H1 (cell line): Measurements from ENCODE around the gene RABEPK. TPM values are rescaled to one million over a fixed set of nuclear protein-coding genes. Genes with fewer than 3 reads are reported as not detected.

Source experiments
- CTCF ChIA-PET: fragments of 300-600 bp; sonication (Branson Sonifier 250); formaldehyde crosslinking; loops from one replicate; lab custom pipeline; 2021; ENCODE audit not compliant: partially characterized antibody; lab: Charles Lee
- POLR2A ChIA-PET: fragments of 300-600 bp; sonication (Branson Sonifier 250); formaldehyde crosslinking; loops from one replicate; lab custom pipeline; 2021; ENCODE audit warnings: inconsistent platforms; ENCODE audit not compliant: partially characterized antibody; lab: Charles Lee
- DNase-seq, 2 experiments: peaks; one replicate each; pipeline versions ENCODE4 v3.0.0 to v3.0.0-alpha.2; 2010 to 2022; ENCODE audit warnings: low spot score in 2 of 2, low read depth in 1 of 2, mixed read lengths in 1 of 2
- FAIRE-seq: peaks from 2 replicates; lab custom pipeline; 2011; peaks lifted over from hg19 to GRCh38; lab: Jason Lieb, UNC
- H2AFZ ChIP-seq: 2 replicates; pipeline ENCODE4 v1.8.1; 2012; ENCODE audit warnings: low read length, inconsistent platforms
- H2AK5ac ChIP-seq: 2 replicates; pipeline ENCODE4 v1.6.1; 2013; ENCODE audit warnings: low read depth, low read length
- H2BK120ac ChIP-seq: replicated peaks from 2 replicates; pipeline ENCODE3; 2013; ENCODE audit warnings: low read depth, low read length, inconsistent platforms
- H2BK12ac ChIP-seq: 2 replicates; pipeline ENCODE4 v1.6.1; 2013; ENCODE audit warnings: low read depth, low read length
- H2BK15ac ChIP-seq: 2 replicates; pipeline ENCODE4 v1.6.1; 2013; ENCODE audit warnings: low read length
- H2BK20ac ChIP-seq: 2 replicates; pipeline ENCODE4 v1.6.1; 2013; ENCODE audit warnings: low read length
- H2BK5ac ChIP-seq: 2 replicates; pipeline ENCODE4 v1.6.1; 2013; ENCODE audit warnings: low read depth, low read length
- H3K14ac ChIP-seq: 2 replicates; pipeline ENCODE4 v1.6.1; 2013; ENCODE audit warnings: inconsistent platforms; ENCODE audit not compliant: insufficient read length
- H3K18ac ChIP-seq: 2 replicates; pipeline ENCODE4 v1.6.1; 2013; ENCODE audit warnings: low read length; ENCODE audit errors: extremely low read depth
- H3K23ac ChIP-seq: 2 replicates; pipeline ENCODE4 v1.6.1; 2013; ENCODE audit warnings: inconsistent platforms; ENCODE audit not compliant: insufficient read length
- H3K23me2 ChIP-seq: 2 replicates; pipeline ENCODE4 v1.6.1; 2013; ENCODE audit warnings: low read depth, low read length
- H3K27ac ChIP-seq: 2 replicates; pipeline ENCODE4 v1.6.1; 2011; ENCODE audit warnings: low read depth, low read length, inconsistent platforms
- H3K27me3 ChIP-seq, 4 experiments: replicated peaks in 1 of 4; 1 replicate in 1 of 4; 2 replicates in 3 of 4; pipeline versions ENCODE4 v1.6.1 to v1.8.1; 2011 to 2013; ENCODE audit warnings: low read length in 3 of 4, mild to moderate bottlenecking in 3 of 4, inconsistent platforms in 2 of 4, mixed read lengths in 2 of 4, moderate library complexity in 1 of 4; ENCODE audit not compliant: control insufficient read depth in 3 of 4, insufficient read depth in 3 of 4; ENCODE audit errors: extremely low read depth in 1 of 4
- H3K36me3 ChIP-seq, 4 experiments: 2 replicates each; pipeline versions ENCODE4 v1.6.1 to v1.8.1; 2011 to 2013; ENCODE audit warnings: mild to moderate bottlenecking in 4 of 4, low read length in 3 of 4, moderate library complexity in 2 of 4, control low read depth in 1 of 4, inconsistent platforms in 1 of 4; ENCODE audit not compliant: insufficient read depth in 4 of 4, control insufficient read depth in 2 of 4
- H3K4ac ChIP-seq: replicated peaks from 2 replicates; pipeline ENCODE3; 2013; ENCODE audit warnings: low read length, low read depth, mixed read lengths, inconsistent platforms; ENCODE audit not compliant: insufficient read length
- H3K4me1 ChIP-seq, 4 experiments: replicated peaks in 1 of 4; 1 replicate in 1 of 4; 2 replicates in 3 of 4; pipeline versions ENCODE4 v1.6.1 to v1.8.1; 2011 to 2013; ENCODE audit warnings: low read length in 3 of 4, inconsistent platforms in 2 of 4, mixed read lengths in 1 of 4; ENCODE audit not compliant: insufficient read depth in 4 of 4, control insufficient read depth in 3 of 4
- H3K4me2 ChIP-seq, 2 experiments: 2 replicates each; pipeline versions ENCODE4 v1.6.1 to v1.8.1; 2011 to 2013; ENCODE audit warnings: low read depth in 2 of 2, low read length in 2 of 2, control low read depth in 1 of 2, inconsistent platforms in 1 of 2, mild to moderate bottlenecking in 1 of 2; ENCODE audit not compliant: insufficient read depth in 1 of 2
- H3K4me3 ChIP-seq, 4 experiments: fragments of 200-600, 300-600 bp in 1 of 4; sonication (generic), shearing (Covaris generic), sonication (Bioruptor Twin) in 1 of 4; 2 replicates each; pipeline versions ENCODE4 v1.5.1 to v1.8.1; 2011 to 2016; ENCODE audit warnings: low read length in 4 of 4, low read depth in 3 of 4, control low read depth in 2 of 4, inconsistent platforms in 2 of 4, mild to moderate bottlenecking in 2 of 4, mixed read lengths in 1 of 4, moderate library complexity in 1 of 4; ENCODE audit not compliant: insufficient read depth in 2 of 4; ENCODE audit errors: extremely low read depth in 1 of 4
- H3K56ac ChIP-seq: replicated peaks from 2 replicates; pipeline ENCODE3; 2013; ENCODE audit warnings: low read depth, mild to moderate bottlenecking, mixed read lengths, low read length, inconsistent platforms; ENCODE audit not compliant: insufficient read length
- H3K79me1 ChIP-seq: 2 replicates; pipeline ENCODE4 v1.6.1; 2013; ENCODE audit warnings: low read depth, low read length, control low read depth
- H3K79me2 ChIP-seq, 2 experiments: 2 replicates each; pipeline versions ENCODE4 v1.6.1 to v1.8.1; 2012 to 2013; ENCODE audit warnings: low read length in 2 of 2, mild to moderate bottlenecking in 2 of 2, inconsistent platforms in 1 of 2; ENCODE audit not compliant: insufficient read depth in 2 of 2, control insufficient read depth in 1 of 2
- H3K9ac ChIP-seq, 4 experiments: replicated peaks in 1 of 4; 1 replicate in 1 of 4; 2 replicates in 3 of 4; pipeline versions ENCODE4 v1.6.1 to v1.8.1; 2011 to 2013; ENCODE audit warnings: low read depth in 3 of 4, low read length in 3 of 4, control low read depth in 2 of 4, mild to moderate bottlenecking in 2 of 4, moderate library complexity in 2 of 4, inconsistent platforms in 1 of 4; ENCODE audit errors: extremely low read depth in 1 of 4
- H3K9me3 ChIP-seq, 2 experiments: 2 replicates each; pipeline versions ENCODE4 v1.6.1 to v1.8.1; 2012 to 2013; ENCODE audit warnings: mild to moderate bottlenecking in 2 of 2, moderate library complexity in 2 of 2, control low read depth in 1 of 2, inconsistent platforms in 1 of 2, low read depth in 1 of 2, low read length in 1 of 2, mixed read lengths in 1 of 2; ENCODE audit not compliant: insufficient read depth in 2 of 2
- H4K20me1 ChIP-seq, 2 experiments: replicated peaks in 1 of 2; 2 replicates each; pipeline versions ENCODE3 to v1.8.1; 2011 to 2013; ENCODE audit warnings: inconsistent platforms in 2 of 2, low read length in 2 of 2, mild to moderate bottlenecking in 1 of 2; ENCODE audit not compliant: insufficient read depth in 2 of 2, control insufficient read depth in 1 of 2
- H4K5ac ChIP-seq: 2 replicates; pipeline ENCODE4 v1.6.1; 2013; ENCODE audit warnings: low read length, low read depth, mixed read lengths, inconsistent platforms; ENCODE audit not compliant: insufficient read length
- H4K8ac ChIP-seq: 2 replicates; pipeline ENCODE4 v1.8.0; 2013; ENCODE audit warnings: mild to moderate bottlenecking, moderate library complexity, low read length, inconsistent platforms; ENCODE audit not compliant: insufficient read depth; ENCODE audit errors: extremely low read depth
- H4K91ac ChIP-seq: replicated peaks from 2 replicates; pipeline ENCODE3; 2013; ENCODE audit warnings: low read length, mixed read lengths, inconsistent platforms; ENCODE audit not compliant: insufficient read length
- CREB1 ChIP-seq: IDR thresholded peaks from 2 replicates; pipeline ENCODE4 v1.6.1; 2012; ENCODE audit warnings: inconsistent platforms
- KDM5A ChIP-seq: fragments of 200-600 bp; IDR thresholded peaks from 2 replicates; pipeline ENCODE4 v1.7.1; 2012; ENCODE audit warnings: mild to moderate bottlenecking, low read length, inconsistent platforms, mixed read lengths
- NRF1 ChIP-seq: IDR thresholded peaks from 2 replicates; pipeline ENCODE4 v1.6.1; 2011; ENCODE audit warnings: mild to moderate bottlenecking, low read depth, low read length, improper control_type of control experiment
- POLR2A ChIP-seq, 2 experiments: IDR thresholded peaks; 1 replicate in 1 of 2; 2 replicates in 1 of 2; pipeline ENCODE4 v1.6.1; 2011; ENCODE audit warnings: low read depth in 2 of 2, low read length in 2 of 2, mild to moderate bottlenecking in 2 of 2; ENCODE audit errors: control extremely low read depth in 1 of 2
- RBBP5 ChIP-seq: IDR thresholded peaks from 2 replicates; pipeline ENCODE4 v1.7.1; 2012; ENCODE audit warnings: low read depth, mild to moderate bottlenecking, inconsistent platforms, low read length, moderate library complexity, borderline replicate concordance
- SP1 ChIP-seq: IDR thresholded peaks from 2 replicates; pipeline ENCODE4 v1.6.1; 2011; ENCODE audit warnings: low read depth, low read length
- SP4 ChIP-seq: IDR thresholded peaks from 2 replicates; pipeline ENCODE4 v1.6.1; 2012; ENCODE audit warnings: low read length, inconsistent platforms
- TAF1 ChIP-seq: IDR thresholded peaks from 2 replicates; pipeline ENCODE4 v1.6.1; 2011; ENCODE audit warnings: mild to moderate bottlenecking, low read depth, low read length
- TBP ChIP-seq: IDR thresholded peaks from 2 replicates; pipeline ENCODE4 v1.6.1; 2011; ENCODE audit warnings: low read depth, low read length, improper control_type of control experiment
- whole genome bisulfite sequencing, 2 experiments: shearing (Covaris generic) in 1 of 2; methylation state at CpG; one replicate each; pipeline versions ENCODE4 v1.1.6 to v1.1.7; 2013 to 2015; ENCODE audit warnings: low lambda C conversion rate in 2 of 2, mixed read lengths in 2 of 2, inconsistent platforms in 1 of 2, low coverage in 1 of 2, missing lambda C conversion rate in 1 of 2; ENCODE audit not compliant: insufficient replicate concordance in 2 of 2, insufficient coverage in 1 of 2, insufficient read length in 1 of 2; ENCODE audit errors: extremely low coverage in 1 of 2, missing lambda C conversion rate in 1 of 2; 5-methylcytosine and 5-hydroxymethylcytosine counted together
- polyA plus RNA-seq, 7 experiments: library from polyadenylated mRNA; depleted of rRNA in 3 of 7; stranded (reverse) in 5 of 7; unstranded in 2 of 7; fragments of >200 nt in 5 of 7; fragments of 200-250 nt in 2 of 7; gene quantifications; 1 replicate in 5 of 7; 2 replicates in 1 of 7; 4 replicates in 1 of 7; pipeline versions ENCODE4 v1.2.1 to v1.2.3, GENCODE V29; 2011 to 2013; ENCODE audit warnings: missing spikeins in 2 of 7, mixed read lengths in 2 of 7
- total RNA-seq: library from RNA; stranded (reverse); fragmentation: NEBNext Ultra II Directional; extraction: Animal tissue kit (Norgen Biotek cat#: 25700); gene quantifications from 2 replicates; pipeline ENCODE4 v1.2.1, GENCODE V29; 2021
- TF ChIP-seq, protein P1 (sequence below): IDR thresholded peaks from 2 replicates; pipeline ENCODE4 v1.6.1; 2012; ENCODE audit warnings: low read length, inconsistent platforms

The RABEPK gene
- total and polyA plus RNA-seq, 2 of the 8 experiments (the other 6 are each of a cell fraction or from before 2014, with no cell fraction given) = 26.3 to 34.3 TPM

DNA sequence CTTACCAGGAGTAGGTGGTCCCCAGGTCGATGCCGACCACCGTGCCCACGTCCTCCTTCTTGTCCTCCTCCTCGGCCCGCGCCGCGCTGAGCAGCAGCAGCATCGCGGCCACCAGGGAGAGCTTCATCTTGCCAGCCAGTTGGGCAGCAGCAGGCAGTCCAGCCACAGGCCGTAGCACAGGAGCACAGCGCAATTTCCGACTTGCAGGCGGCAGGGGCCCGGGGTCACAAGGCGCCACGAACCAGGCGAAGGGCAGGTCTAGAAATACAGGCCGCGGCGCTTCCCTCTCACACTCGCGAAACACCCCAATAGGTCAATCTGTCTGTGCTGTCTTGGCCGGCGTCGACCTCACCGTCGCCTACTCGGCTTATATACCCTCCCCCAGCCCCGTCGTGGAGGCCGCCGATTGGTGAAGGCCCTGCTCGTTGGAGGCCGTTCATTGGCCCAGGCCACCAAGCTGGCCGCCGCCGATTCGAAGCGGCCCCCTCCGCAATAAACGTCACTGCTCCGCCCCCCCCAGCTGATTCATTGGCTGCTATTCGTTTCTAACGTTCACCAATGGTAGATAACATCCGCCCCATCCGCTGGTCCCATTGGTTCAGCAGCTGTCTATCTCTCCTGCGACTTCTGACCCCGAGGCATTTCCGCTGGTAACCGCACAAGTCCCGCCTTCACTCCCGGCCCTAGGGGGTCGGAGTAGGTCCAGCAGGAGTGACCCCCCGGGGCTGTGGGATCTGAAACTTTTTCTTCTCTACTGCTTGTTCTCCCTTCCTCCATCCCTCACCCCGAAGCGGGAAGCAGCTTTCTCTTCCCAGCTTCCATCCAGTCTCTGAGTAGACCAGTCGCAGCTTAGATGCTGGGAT is 40.9 kb downstream of the RABEPK start, which contains the start of gene HSPA5:
TSS of gene HSPA5 (minus strand) at position 344 of the 863 bp plus-strand sequence. CDS start at position 127, 217 bp downstream.
- POLR2A ChIA-PET = interaction anchor here (0.6 to 3.8 kb wide), 42 partner anchors 10 to 401 kb away, joined by 3 to 24 read pairs (median 6); partner anchors contain the start of genes ARPC5L, GAPVD1, RABEPK and RPL35
- Histone ChIP-seq H3K23ac (no peak within 1 kb of the TSS), H2BK20ac (no peak within 1 kb of the TSS), H2BK12ac (peak within 1 kb of the TSS; percentile 82), H4K8ac (peak within 1 kb of the TSS; percentile 99), H4K91ac (peak within 1 kb of the TSS; percentile 99), H3K4me2 (peak within 1 kb of the TSS; percentile 86 to 89), H2AK5ac (peak within 1 kb of the TSS; percentile 94; the same call in 1 of the 2 replicates), H3K9me3 (no peaks in the 10 kb centered on the region), H3K79me2 (peaks cover 7 to 33% of the 10 kb centered on the region in 2 experiments), H3K23me2 (peaks cover 9% of the 10 kb centered on the region; the same call in 1 of the 2 replicates), H4K5ac (peak within 1 kb of the TSS; percentile 98), H3K27ac (peak within 1 kb of the TSS; percentile 91), H3K9ac (peak within 1 kb of the TSS; percentile 96 to 99 (median 97)), H3K36me3 (peaks cover 22 to 40% (median 30%) of the 10 kb centered on the region in 4 experiments), H2BK15ac (no peak within 1 kb of the TSS), H2BK5ac (peak within 1 kb of the TSS; percentile 96), H4K20me1 (peaks cover 0 to 17% of the 10 kb centered on the region in 2 experiments), H3K27me3 (peaks cover 0 to 2% (median 0%) of the 10 kb centered on the region in 4 experiments; a peak in 1 of 7 replicates), H3K4ac (peak within 1 kb of the TSS; percentile 100), H3K18ac (peak within 1 kb of the TSS; percentile 42), H3K79me1 (0 out of 2 replicates have a peak, but pooled peaks cover 3% of the 10 kb centered on the region), H2BK120ac (peak within 1 kb of the TSS; percentile 96), H3K56ac (peak within 1 kb of the TSS; percentile 99), H3K4me1 (peaks cover 0 to 6% (median under 1%) of the 10 kb centered on the region in 4 experiments; a peak in 1 of 7 replicates), H3K14ac (peak within 1 kb of the TSS; percentile 98), H2AFZ (peak within 1 kb of the TSS; percentile 60), H3K4me3 (peak within 1 kb of the TSS; percentile 75 to 100 (median 93))
- CTCF ChIA-PET = interaction anchor here (1.2 to 2.0 kb wide), 3 partner anchors 15 to 134 kb away, joined by 5 to 8 read pairs (median 6); no protein-coding TSS in a partner anchor
- FAIRE-seq (no peak), DNase-seq (peak; percentile 99)
- WGBS, 2 experiments = 1% methylated on average over 55 of the region's 59 CpGs; no CpG with 5 or more reads in 1 of the 2 experiments
- TF ChIP-seq POLR2A (IDR thresholded peaks at IDR 0.05; ENCODE audit: control extremely low read depth in 1 of 2, low read depth in 2 of 2, low read length in 2 of 2) = peak; percentile 99
- TF ChIP-seq, protein P1, sequence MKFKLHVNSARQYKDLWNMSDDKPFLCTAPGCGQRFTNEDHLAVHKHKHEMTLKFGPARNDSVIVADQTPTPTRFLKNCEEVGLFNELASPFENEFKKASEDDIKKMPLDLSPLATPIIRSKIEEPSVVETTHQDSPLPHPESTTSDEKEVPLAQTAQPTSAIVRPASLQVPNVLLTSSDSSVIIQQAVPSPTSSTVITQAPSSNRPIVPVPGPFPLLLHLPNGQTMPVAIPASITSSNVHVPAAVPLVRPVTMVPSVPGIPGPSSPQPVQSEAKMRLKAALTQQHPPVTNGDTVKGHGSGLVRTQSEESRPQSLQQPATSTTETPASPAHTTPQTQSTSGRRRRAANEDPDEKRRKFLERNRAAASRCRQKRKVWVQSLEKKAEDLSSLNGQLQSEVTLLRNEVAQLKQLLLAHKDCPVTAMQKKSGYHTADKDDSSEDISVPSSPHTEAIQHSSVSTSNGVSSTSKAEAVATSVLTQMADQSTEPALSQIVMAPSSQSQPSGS = no peak
- TF ChIP-seq CREB1 = peak; percentile 96
- TF ChIP-seq SP4 = peak; percentile 63; the same call in 1 of the 2 replicates
- TF ChIP-seq NRF1 = no peak
- 0 out of 2 replicates have a peak, but pooled peaks have one; percentile 38 for TF ChIP-seq KDM5A
- TF ChIP-seq SP1 = peak; percentile 96
- peak; percentile 96 for TF ChIP-seq TBP
- TF ChIP-seq RBBP5 = peak; percentile 49
- TF ChIP-seq TAF1 = peak; percentile 97
